Esophagus muscularis mucosa (tissue), 4 donors: ENCODE measurements around the gene EYA2. TPM values are rescaled to one million over a fixed set of nuclear protein-coding genes. Genes with fewer than 3 reads are reported as not detected.
"Not testable (repeated sequence)": the region's sequence is repeated elsewhere in the genome, so short reads cannot be mapped to it uniquely, and the experiment has no call there.

Experiments
- DNase-seq: peaks from one replicate; pipeline ENCODE4 v3.0.0-alpha.2; 2017; ENCODE audit errors: extremely low spot score
- H3K27ac ChIP-seq, 4 donors: fragments of 200-600 bp; sonication (generic); replicated peaks in 1 of 4; 1 replicate in 3 of 4; 2 replicates in 1 of 4; pipeline ENCODE4 v1.5.1; 2016 to 2019; ENCODE audit warnings: mild to moderate bottlenecking in 1 of 4
- H3K27me3 ChIP-seq, 4 donors: fragments of 200-600 bp; sonication (generic); one replicate each; pipeline versions ENCODE4 v1.5.1 to v1.6.0; 2016 to 2019
- H3K36me3 ChIP-seq, 4 donors: fragments of 200-600 bp; sonication (generic); one replicate each; pipeline ENCODE4 v1.5.1; 2016 to 2019
- H3K4me1 ChIP-seq, 4 donors: fragments of 200-600 bp; sonication (generic); one replicate each; pipeline ENCODE4 v1.5.1; 2016 to 2019
- H3K4me3 ChIP-seq, 4 donors: fragments of 200-600 bp; sonication (generic); 1 replicate in 2 of 4; 2 replicates in 2 of 4; pipeline ENCODE4 v1.5.1; 2016 to 2019; ENCODE audit warnings: mild to moderate bottlenecking in 4 of 4, moderate library complexity in 1 of 4
- H3K9me3 ChIP-seq, 4 donors: fragments of 200-600 bp; sonication (generic); 1 replicate in 3 of 4; 2 replicates in 1 of 4; pipeline ENCODE4 v1.5.1; 2016 to 2019
- EP300 ChIP-seq: sonication (generic); formaldehyde crosslinking; IDR thresholded peaks from one replicate; pipeline ENCODE4 v1.6.1; 2017; ENCODE audit warnings: antibody characterized with exemption
- POLR2A ChIP-seq: fragments of 450-650 bp; IDR thresholded peaks from one replicate; pipeline ENCODE4 v1.6.1; 2017; ENCODE audit warnings: antibody characterized with exemption, moderate library complexity, mild to moderate bottlenecking, low read depth
- POLR2AphosphoS5 ChIP-seq, 2 donors: sonication (generic); formaldehyde crosslinking; IDR thresholded peaks; one replicate each; pipeline ENCODE4 v1.6.1; 2017; ENCODE audit warnings: antibody characterized with exemption in 2 of 2
- WGBS: methylation state at CpG from one replicate; pipeline ENCODE4 v1.1.5; 2018; 5-methylcytosine and 5-hydroxymethylcytosine counted together
- intact Hi-C: fragments of 100-400 bp; cut with DNase I; formaldehyde crosslinking; loops from one replicate; pipeline ENCODE4 v1.15.1; 2023
- total RNA-seq, 4 donors: library from RNA; depleted of rRNA; stranded (reverse); fragments of >200 nt; gene quantifications; one replicate each; pipeline versions ENCODE4 v1.1.0 to v1.2.1, GENCODE V29; 2016
- TF ChIP-seq, protein P1 (sequence below), 3 experiments: fragments of 200-600 bp in 2 of 3; fragments of 450-650 bp in 1 of 3; sonication (generic) in 2 of 3; IDR thresholded peaks; one replicate each; pipeline ENCODE4 v1.5.1; 2017 to 2019; ENCODE audit warnings: antibody characterized with exemption in 3 of 3, mild to moderate bottlenecking in 2 of 3, moderate library complexity in 1 of 3

Gene EYA2
- total RNA-seq, 4 donors from 2014 or later = 1.2 to 5.9 (median 4.2) TPM

DNA sequence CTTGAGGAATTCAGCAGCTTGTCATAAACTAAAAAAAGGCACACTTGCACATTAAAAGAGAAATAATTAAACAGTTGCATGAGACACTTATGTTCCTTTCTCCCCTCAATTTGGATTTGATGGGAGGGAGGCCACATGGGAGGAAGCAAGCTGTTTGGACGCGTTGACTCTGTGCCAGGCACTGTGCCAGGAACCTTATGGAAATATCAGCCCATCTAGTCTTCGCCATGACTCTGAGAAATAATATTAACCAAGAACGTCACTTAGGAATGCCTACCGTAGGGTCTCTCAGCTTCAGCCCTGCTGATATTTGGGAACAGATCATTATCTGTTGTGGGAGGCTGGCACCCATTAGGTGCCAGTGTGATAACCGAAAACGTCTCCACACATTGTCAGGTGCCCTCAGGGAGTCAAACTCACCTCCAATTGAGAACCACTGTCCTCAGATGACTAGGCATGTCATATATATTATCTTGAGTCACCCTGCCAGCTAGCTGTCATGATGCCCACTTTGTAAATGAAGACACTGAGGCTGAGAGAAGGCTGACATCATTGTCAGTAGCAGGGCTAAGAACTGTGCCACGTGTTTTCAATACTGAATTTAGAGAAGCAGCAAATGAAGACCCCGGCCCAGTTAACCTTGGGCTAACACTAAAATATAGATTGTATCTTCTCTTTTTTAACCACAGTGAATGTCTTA, 36.1 kb downstream of the EYA2 start:
- no peaks in the 10 kb centered on the region for H3K9me3 ChIP-seq
- DNase-seq = no peak
- 56% methylated on average over 8 of the region's 9 CpGs for WGBS
- H3K27me3 ChIP-seq = no peaks in the 10 kb centered on the region
- no peaks in the 10 kb centered on the region for H3K36me3 ChIP-seq
- peaks cover 5 to 38% (median 19%) of the 10 kb centered on the region in 4 donors for H3K4me1 ChIP-seq
- intact Hi-C loops = no loop called here
- peak overlapping the region in 1 of 4 donors; percentile 23 for H3K27ac ChIP-seq
- no peak overlapping the region for H3K4me3 ChIP-seq
- TF ChIP-seq POLR2A = no peak
- TF ChIP-seq EP300 = no peak
- TF ChIP-seq POLR2AphosphoS5 (IDR thresholded peaks at IDR 0.05) = no peak
- TF ChIP-seq, protein P1, sequence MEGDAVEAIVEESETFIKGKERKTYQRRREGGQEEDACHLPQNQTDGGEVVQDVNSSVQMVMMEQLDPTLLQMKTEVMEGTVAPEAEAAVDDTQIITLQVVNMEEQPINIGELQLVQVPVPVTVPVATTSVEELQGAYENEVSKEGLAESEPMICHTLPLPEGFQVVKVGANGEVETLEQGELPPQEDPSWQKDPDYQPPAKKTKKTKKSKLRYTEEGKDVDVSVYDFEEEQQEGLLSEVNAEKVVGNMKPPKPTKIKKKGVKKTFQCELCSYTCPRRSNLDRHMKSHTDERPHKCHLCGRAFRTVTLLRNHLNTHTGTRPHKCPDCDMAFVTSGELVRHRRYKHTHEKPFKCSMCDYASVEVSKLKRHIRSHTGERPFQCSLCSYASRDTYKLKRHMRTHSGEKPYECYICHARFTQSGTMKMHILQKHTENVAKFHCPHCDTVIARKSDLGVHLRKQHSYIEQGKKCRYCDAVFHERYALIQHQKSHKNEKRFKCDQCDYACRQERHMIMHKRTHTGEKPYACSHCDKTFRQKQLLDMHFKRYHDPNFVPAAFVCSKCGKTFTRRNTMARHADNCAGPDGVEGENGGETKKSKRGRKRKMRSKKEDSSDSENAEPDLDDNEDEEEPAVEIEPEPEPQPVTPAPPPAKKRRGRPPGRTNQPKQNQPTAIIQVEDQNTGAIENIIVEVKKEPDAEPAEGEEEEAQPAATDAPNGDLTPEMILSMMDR (IDR thresholded peaks at IDR 0.05) = no peak

DNA sequence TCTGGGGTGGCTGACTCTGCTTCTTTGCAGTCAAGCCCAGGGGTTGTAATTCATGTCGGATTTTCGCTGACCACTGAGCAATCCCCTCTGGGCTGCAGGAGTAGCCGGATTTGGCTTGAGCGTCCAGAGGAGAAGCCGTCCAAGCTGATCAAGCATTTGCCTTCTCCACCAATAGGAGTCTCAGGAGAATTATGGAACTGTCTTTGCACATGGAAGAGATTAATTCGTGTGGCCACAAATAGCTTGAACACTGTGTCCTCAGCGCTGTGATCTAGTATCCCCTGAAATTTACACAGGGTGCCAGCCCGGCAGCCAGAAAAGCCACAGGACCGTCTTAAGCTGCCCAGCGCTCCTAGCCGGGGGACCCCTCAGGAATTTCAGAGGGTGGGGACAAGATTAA, 37.1 kb downstream of the EYA2 start:
- intact Hi-C loops = no loop called here
- Histone ChIP-seq H3K4me3 (no peak overlapping the region), H3K27me3 (no peaks in the 10 kb centered on the region), H3K9me3 (no peaks in the 10 kb centered on the region), H3K36me3 (no peaks in the 10 kb centered on the region), H3K27ac (peak overlapping the region in 1 of 4 donors; percentile 55), H3K4me1 (peaks cover 5 to 38% (median 20%) of the 10 kb centered on the region in 4 donors)
- WGBS = 67% methylated on average over 10 of the region's 11 CpGs
- no peak for DNase-seq
- peak; percentile 34 to 37 for TF ChIP-seq POLR2AphosphoS5 (IDR thresholded peaks at IDR 0.05)
- TF ChIP-seq, protein P1 (IDR thresholded peaks at IDR 0.05) = no peak

DNA sequence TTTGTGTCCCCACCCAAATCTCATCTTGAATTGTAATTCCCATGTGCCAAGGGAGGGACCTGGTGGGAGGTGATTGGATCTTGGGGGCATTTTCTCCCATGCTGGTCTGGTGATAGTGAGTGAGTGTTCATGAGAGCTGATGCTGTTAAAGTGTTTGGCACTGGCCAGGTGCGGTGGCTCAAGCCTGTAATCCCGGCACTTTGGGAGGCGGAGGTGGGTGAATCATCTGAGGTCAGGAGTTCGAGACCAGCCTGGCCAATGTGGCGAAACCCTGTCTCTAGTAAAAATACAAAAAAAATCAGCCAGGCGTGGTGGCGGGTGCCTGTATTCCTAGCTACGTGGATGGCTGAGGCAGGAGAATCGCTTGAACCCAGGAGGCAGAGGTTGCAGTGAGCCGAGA, 37.8 kb downstream of the EYA2 start:
- WGBS = 74% methylated on average over 10 of the region's 10 CpGs
- peaks cover 5 to 38% (median 23%) of the 10 kb centered on the region in 4 donors for H3K4me1 ChIP-seq

DNA sequence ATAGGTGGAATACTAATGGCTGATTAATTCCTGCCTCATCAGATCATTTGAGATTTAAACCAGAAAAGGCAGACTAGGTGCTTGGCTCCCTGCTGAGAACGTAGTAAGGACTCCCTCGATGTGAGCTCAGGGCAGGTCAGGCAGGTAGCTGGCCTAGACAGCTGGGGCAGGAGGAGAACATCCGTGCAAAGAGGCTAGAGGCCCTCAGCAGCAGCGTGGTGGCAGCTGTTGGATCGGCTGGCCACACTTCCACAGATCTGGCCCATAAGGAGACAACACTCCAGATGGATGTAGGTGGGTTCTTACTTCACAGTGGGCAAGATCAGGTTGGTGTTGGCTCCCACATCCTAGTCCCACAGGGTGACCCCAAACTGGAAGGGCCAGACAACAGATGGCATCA, 38.5 kb downstream of the EYA2 start:
- H3K27me3 ChIP-seq = no peaks in the 10 kb centered on the region
- H3K4me1 ChIP-seq = peaks cover 5 to 36% (median 22%) of the 10 kb centered on the region in 4 donors
- H3K4me3 ChIP-seq = no peak overlapping the region
- H3K36me3 ChIP-seq = no peaks in the 10 kb centered on the region
- 70% methylated on average over 5 of the region's 5 CpGs for WGBS
- intact Hi-C loops = no loop called here
- H3K9me3 ChIP-seq = no peaks in the 10 kb centered on the region
- H3K27ac ChIP-seq = no peak overlapping the region
- no peak for TF ChIP-seq POLR2A
- TF ChIP-seq, protein P1 (IDR thresholded peaks at IDR 0.05) = no peak
- no peak for TF ChIP-seq POLR2AphosphoS5 (IDR thresholded peaks at IDR 0.05)
- TF ChIP-seq EP300 = no peak
- no peak for DNase-seq

More for the DNA sequence above, 37.8 kb downstream of the EYA2 start:
- H3K9me3 ChIP-seq, H3K36me3 ChIP-seq, H3K4me3 ChIP-seq, DNase-seq, H3K27me3 ChIP-seq, intact Hi-C loops: not testable (repeated sequence)
- H3K27ac ChIP-seq = peak overlapping the region in 2 of 4 donors; percentile 20 to 55

DNA sequence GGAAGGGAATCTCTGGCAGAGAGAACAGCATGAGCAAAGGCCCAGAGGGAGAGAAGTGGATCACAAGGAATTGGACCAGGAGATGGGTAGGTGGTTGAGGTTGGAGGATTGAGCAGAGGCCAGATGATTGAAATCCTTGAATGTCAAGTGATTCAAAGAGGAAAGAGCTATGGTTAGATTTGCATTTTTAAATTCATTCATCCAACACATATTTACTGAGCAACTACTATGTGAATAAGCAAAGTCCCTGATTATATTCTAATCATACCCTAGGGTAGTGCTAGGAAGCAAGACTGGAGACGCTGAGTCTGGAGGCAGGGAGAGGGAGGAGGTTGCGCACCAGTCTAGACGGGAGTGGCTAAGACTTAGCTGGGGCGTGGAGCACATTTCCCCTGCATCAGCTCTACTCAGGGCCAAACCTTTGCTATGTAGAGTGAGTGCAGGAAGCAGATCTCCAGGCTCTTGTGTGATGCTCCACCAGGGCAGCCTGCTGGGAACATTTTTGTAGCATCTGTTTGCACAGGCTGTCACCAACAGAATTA, 40.2 kb downstream of the EYA2 start:
- Histone ChIP-seq H3K27me3 (no peaks in the 10 kb centered on the region), H3K36me3 (no peaks in the 10 kb centered on the region), H3K27ac (no peak overlapping the region), H3K4me3 (no peak overlapping the region), H3K4me1 (peaks cover 5 to 21% (median 15%) of the 10 kb centered on the region in 4 donors), H3K9me3 (no peaks in the 10 kb centered on the region)
- WGBS = 78% methylated on average over 4 of the region's 4 CpGs
- DNase-seq = no peak
- intact Hi-C loops = no loop called here
- no peak for TF ChIP-seq POLR2AphosphoS5 (IDR thresholded peaks at IDR 0.05)
- TF ChIP-seq POLR2A = no peak
- no peak for TF ChIP-seq EP300
- TF ChIP-seq, protein P1 (IDR thresholded peaks at IDR 0.05) = no peak
